HG03196 (cell line): ENCODE data around the gene CDC42.
"Not testable (repeated sequence)": the region's sequence is repeated elsewhere in the genome, so short reads cannot be mapped to it uniquely, and the experiment has no call there.

Experiments
- ATAC-seq: cut with Tn5 transposase; IDR thresholded peaks from one replicate; pipeline ENCODE4 v1.9.1; 2021; ENCODE audit not compliant: unreplicated experiment

Gene CDC42

GRCh38 chr1:22071511-22071910 is 19.0 kb downstream of the CDC42 start:
- ATAC-seq: no peak

GRCh38 chr1:22074803-22075202 is 22.3 kb downstream of the CDC42 start:
- no peak for ATAC-seq

- no peak for ATAC-seq
Measured at GRCh38 chr1:22075718-22076117, 23.2 kb downstream of the CDC42 start.

- ATAC-seq: no peak
Measured at GRCh38 chr1:22076346-22076745, 23.8 kb downstream of the CDC42 start.

GRCh38 chr1:22077728-22078127 is 25.2 kb downstream of the CDC42 start:
- ATAC-seq: no peak

GRCh38 chr1:22078133-22078532 is 25.6 kb downstream of the CDC42 start:
- no peak for ATAC-seq

GRCh38 chr1:22080191-22080590 is 27.7 kb downstream of the CDC42 start:
- no peak for ATAC-seq

GRCh38 chr1:22088331-22088730 is 35.8 kb downstream of the CDC42 start:
- ATAC-seq: no peak

- ATAC-seq: no peak
Measured at GRCh38 chr1:22089134-22089571, 36.6 kb downstream of the CDC42 start.

GRCh38 chr1:22089787-22090186 is 37.3 kb downstream of the CDC42 start:
- no peak for ATAC-seq

GRCh38 chr1:22090867-22091266 is 38.4 kb downstream of the CDC42 start:
- no peak for ATAC-seq

- not testable (repeated sequence) for ATAC-seq
Measured at GRCh38 chr1:22092026-22092768, 39.7 kb downstream of the CDC42 start.

GRCh38 chr1:22093513-22093912 is 41.0 kb downstream of the CDC42 start:
- ATAC-seq: no peak

- ATAC-seq: no peak
Measured at GRCh38 chr1:22096036-22096435, 43.5 kb downstream of the CDC42 start.

- no peak for ATAC-seq
Measured at GRCh38 chr1:22096463-22096862, 44.0 kb downstream of the CDC42 start.

GRCh38 chr1:22098752-22099151 is 46.2 kb downstream of the CDC42 start:
- ATAC-seq: no peak

GRCh38 chr1:22100168-22100567 is 47.7 kb downstream of the CDC42 start:
- ATAC-seq: no peak

GRCh38 chr1:22101199-22101598 is 48.7 kb downstream of the CDC42 start:
- ATAC-seq: no peak

GRCh38 chr1:22101995-22102394 is 49.5 kb downstream of the CDC42 start:
- no peak for ATAC-seq

- ATAC-seq: no peak
Measured at GRCh38 chr1:22102746-22103145, 50.2 kb downstream of the CDC42 start.

- no peak for ATAC-seq
Measured at GRCh38 chr1:22104094-22104493, 51.6 kb downstream of the CDC42 start.

GRCh38 chr1:22104865-22105437 is 52.4 kb downstream of the CDC42 start:
- ATAC-seq: no peak
